CD4-positive, alpha-beta T cell (primary cell): Measurements from ENCODE around the gene MARCHF6. TPM values are rescaled to one million over a fixed set of nuclear protein-coding genes. Genes with fewer than 3 reads are reported as not detected.

ENCODE experiments used
- ATAC-seq: fragments of 200-7000 bp; cut with Tn5 transposase; one replicate; pipeline ENCODE4 v1.10.0; 2022; ENCODE audit warnings: mild to moderate bottlenecking; ENCODE audit not compliant: poor library complexity
- CTCF ChIA-PET: fragments of 350-600 bp; sonication (Branson Sonifier 250); formaldehyde crosslinking; loops from one replicate; lab custom pipeline; 2021; ENCODE audit warnings: antibody characterized with exemption, inconsistent platforms; lab: Charles Lee
- POLR2A ChIA-PET: fragments of 350-600 bp; sonication (Branson Sonifier 250); formaldehyde crosslinking; loops from one replicate; lab custom pipeline; 2021; ENCODE audit warnings: antibody characterized with exemption, inconsistent platforms; lab: Charles Lee
- DNase-seq, 14 experiments: peaks; one replicate each; pipeline ENCODE4 v3.0.0-alpha.2; 2013 to 2020; ENCODE audit warnings: mixed read lengths in 2 of 14
- H3K27ac ChIP-seq, 2 donors: one replicate each; pipeline versions ENCODE4 v1.5.1 to v1.7.0; 2013; ENCODE audit warnings: low read length in 2 of 2, low read depth in 1 of 2, mild to moderate bottlenecking in 1 of 2
- H3K27me3 ChIP-seq, 2 experiments: 1 replicate in 1 of 2; 2 replicates in 1 of 2; pipeline versions ENCODE4 v1.6.1 to v1.7.0; 2013; ENCODE audit warnings: low read length in 2 of 2, control low read depth in 1 of 2, mild to moderate bottlenecking in 1 of 2, moderate library complexity in 1 of 2; ENCODE audit not compliant: insufficient read depth in 2 of 2, control insufficient read depth in 1 of 2
- H3K36me3 ChIP-seq: one replicate; pipeline ENCODE4 v1.6.1; 2013; ENCODE audit warnings: low read length, control low read depth; ENCODE audit not compliant: insufficient read depth
- H3K4me1 ChIP-seq: one replicate; pipeline ENCODE4 v1.6.1; 2013; ENCODE audit warnings: low read length, control low read depth; ENCODE audit not compliant: insufficient read depth
- H3K4me3 ChIP-seq: one replicate; pipeline ENCODE4 v1.5.1; 2013; ENCODE audit warnings: mild to moderate bottlenecking, low read length, moderate library complexity
- H3K9me3 ChIP-seq, 2 experiments: 1 replicate in 1 of 2; 2 replicates in 1 of 2; pipeline versions ENCODE4 v1.6.1 to v1.7.0; 2013; ENCODE audit warnings: low read length in 2 of 2, mild to moderate bottlenecking in 2 of 2, control low read depth in 1 of 2, moderate library complexity in 1 of 2; ENCODE audit not compliant: control insufficient read depth in 1 of 2, insufficient read depth in 1 of 2
- H3K27ac Mint-ChIP-seq: one replicate; pipeline ENCODE4 v1.8.0; 2020; ENCODE audit warnings: mixed read lengths
- H3K27me3 Mint-ChIP-seq: one replicate; pipeline ENCODE4 v1.8.0; 2021; ENCODE audit warnings: mixed read lengths
- H3K36me3 Mint-ChIP-seq: one replicate; pipeline ENCODE4 v1.8.0; 2021; ENCODE audit warnings: low read depth, mixed read lengths
- H3K4me1 Mint-ChIP-seq: one replicate; pipeline ENCODE4 v1.8.0; 2021; ENCODE audit warnings: low read depth, mixed read lengths
- H3K4me3 Mint-ChIP-seq: one replicate; pipeline ENCODE4 v1.8.0; 2020; ENCODE audit warnings: mild to moderate bottlenecking, mixed read lengths
- H3K9me3 Mint-ChIP-seq: one replicate; pipeline ENCODE4 v1.8.0; 2020; ENCODE audit warnings: mixed read lengths
- intact Hi-C, 2 experiments: fragments of 100-400 bp; cut with DNase I in 1 of 2; cut with micrococcal nuclease in 1 of 2; formaldehyde crosslinking; loops; one replicate each; pipeline versions ENCODE4 v1.15.1 to v1.9.0; 2023 to 2025; cut with DNase I, micrococcal nuclease
- total RNA-seq, 174 experiments: library from RNA in 2 of 174; stranded (reverse) in 2 of 174; gene quantifications; one replicate each; pipeline ENCODE4 v1.2.3 and lab custom pipeline; 2021 to 2026
- TF ChIP-seq, protein P1 (sequence below): fragments of 200-600 bp; IDR thresholded peaks from one replicate; pipeline ENCODE4 v1.8.0; 2022; ENCODE audit warnings: antibody characterized with exemption, mild to moderate bottlenecking

The MARCHF6 gene
- total RNA-seq, 2 experiments from 2014 or later = 176 to 182 TPM

DNA sequence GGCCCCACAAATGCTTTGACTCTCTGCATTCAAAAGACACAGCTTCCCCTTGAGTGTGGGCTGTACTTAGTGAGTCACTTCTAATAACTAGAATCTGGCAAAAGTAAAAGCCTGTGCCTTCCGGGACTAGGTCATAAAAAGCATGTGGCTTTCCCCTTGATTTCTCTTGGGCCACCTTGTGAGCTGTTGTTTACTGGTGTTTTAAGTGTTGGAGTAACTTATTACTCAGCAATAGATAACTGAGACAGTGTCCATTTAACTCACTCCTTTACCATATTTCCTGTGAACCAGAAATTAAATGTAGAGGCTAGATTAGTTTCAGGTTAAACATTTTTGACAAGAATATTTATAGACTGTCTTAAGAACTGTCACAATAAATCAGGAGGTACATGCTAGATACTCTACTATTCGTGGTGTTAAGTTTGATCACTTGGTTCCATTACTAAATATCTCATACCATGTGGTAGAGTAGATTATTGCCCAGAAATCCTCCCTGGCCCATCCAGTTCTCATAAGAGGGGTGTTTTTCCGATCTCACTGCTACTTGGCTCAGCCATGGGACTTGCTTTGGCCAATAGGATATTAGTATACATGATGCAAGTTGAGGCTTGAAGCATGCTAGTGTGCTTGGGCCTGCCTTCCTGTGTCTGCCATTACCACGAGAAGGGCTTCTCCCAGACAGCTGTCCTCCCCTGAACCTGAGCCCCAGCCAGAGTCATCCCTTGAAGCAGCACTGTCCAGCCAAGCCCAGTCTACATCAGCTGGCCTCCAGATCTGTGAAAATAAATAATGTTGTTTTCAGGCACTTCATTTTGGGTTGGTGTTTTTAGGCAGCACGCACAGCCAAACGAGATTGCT lies 35.4 kb upstream of the MARCHF6 start:
- Histone ChIP-seq H3K36me3 (no peaks in the 10 kb centered on the region), H3K27me3 (no peaks in the 10 kb centered on the region), H3K4me1 (no peaks in the 10 kb centered on the region), H3K9me3 (no peaks in the 10 kb centered on the region), H3K27ac (no peak overlapping the region), H3K4me3 (no peak overlapping the region)
- ChIA-PET CTCF (no interaction called here), POLR2A (no interaction called here)
- Mint-ChIP-seq H3K4me1 (no peaks in the 10 kb centered on the region), H3K36me3 (no peaks in the 10 kb centered on the region), H3K27ac (no peak overlapping the region), H3K27me3 (no peaks in the 10 kb centered on the region), H3K4me3 (no peak overlapping the region), H3K9me3 (no peaks in the 10 kb centered on the region)
- TF ChIP-seq, protein P1, sequence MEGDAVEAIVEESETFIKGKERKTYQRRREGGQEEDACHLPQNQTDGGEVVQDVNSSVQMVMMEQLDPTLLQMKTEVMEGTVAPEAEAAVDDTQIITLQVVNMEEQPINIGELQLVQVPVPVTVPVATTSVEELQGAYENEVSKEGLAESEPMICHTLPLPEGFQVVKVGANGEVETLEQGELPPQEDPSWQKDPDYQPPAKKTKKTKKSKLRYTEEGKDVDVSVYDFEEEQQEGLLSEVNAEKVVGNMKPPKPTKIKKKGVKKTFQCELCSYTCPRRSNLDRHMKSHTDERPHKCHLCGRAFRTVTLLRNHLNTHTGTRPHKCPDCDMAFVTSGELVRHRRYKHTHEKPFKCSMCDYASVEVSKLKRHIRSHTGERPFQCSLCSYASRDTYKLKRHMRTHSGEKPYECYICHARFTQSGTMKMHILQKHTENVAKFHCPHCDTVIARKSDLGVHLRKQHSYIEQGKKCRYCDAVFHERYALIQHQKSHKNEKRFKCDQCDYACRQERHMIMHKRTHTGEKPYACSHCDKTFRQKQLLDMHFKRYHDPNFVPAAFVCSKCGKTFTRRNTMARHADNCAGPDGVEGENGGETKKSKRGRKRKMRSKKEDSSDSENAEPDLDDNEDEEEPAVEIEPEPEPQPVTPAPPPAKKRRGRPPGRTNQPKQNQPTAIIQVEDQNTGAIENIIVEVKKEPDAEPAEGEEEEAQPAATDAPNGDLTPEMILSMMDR = no peak
- no peak for DNase-seq
- no peak for ATAC-seq
- intact Hi-C loops = no loop called here

DNA sequence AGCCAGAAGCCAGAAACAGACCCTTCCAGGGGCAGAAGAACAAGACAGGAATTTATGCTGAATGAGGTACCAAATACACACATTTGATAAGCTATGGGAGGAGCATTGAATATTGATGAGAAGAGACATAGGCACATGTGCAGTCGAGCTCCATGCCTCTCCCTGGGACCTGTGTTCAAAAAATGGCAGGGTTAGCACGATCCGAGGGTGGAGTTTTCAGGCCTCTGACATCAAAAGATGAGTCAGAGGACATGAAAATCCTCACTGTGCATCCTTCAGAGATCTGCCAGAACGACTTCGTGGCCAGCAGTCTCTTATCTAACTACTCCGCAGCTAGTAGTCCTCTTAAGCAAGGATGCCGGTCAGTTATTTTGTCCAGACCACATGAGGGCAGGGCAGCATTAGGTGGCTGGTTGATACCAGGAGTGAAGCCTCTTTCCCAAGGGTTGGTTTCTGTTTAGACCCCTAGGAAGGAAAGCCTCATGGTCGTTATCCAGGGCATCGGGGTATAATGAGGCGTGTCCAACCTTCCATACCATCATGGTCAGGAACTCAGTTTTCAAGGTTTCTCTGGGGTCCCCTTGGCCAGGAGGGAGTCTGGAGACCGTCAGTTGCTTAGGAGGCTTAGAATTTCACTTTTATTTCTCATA lies 34.2 kb upstream of the MARCHF6 start:
- no peaks in the 10 kb centered on the region for H3K36me3 ChIP-seq
- H3K4me1 ChIP-seq = no peaks in the 10 kb centered on the region
- H3K27me3 ChIP-seq = no peaks in the 10 kb centered on the region
- POLR2A ChIA-PET = no interaction called here
- Mint-ChIP-seq H3K27me3 (no peaks in the 10 kb centered on the region), H3K9me3 (no peaks in the 10 kb centered on the region), H3K36me3 (no peaks in the 10 kb centered on the region), H3K27ac (no peak overlapping the region), H3K4me1 (no peaks in the 10 kb centered on the region), H3K4me3 (no peak overlapping the region)
- no peak overlapping the region for H3K27ac ChIP-seq
- TF ChIP-seq, protein P1 = no peak
- H3K9me3 ChIP-seq = no peaks in the 10 kb centered on the region
- DNase-seq = no peak
- CTCF ChIA-PET = interaction anchor here (0.7 kb wide), 1 partner anchor 38 kb away, joined by 3 read pairs; no protein-coding TSS in a partner anchor
- no peak for ATAC-seq
- intact Hi-C loops = no loop called here
- no peak overlapping the region for H3K4me3 ChIP-seq

DNA sequence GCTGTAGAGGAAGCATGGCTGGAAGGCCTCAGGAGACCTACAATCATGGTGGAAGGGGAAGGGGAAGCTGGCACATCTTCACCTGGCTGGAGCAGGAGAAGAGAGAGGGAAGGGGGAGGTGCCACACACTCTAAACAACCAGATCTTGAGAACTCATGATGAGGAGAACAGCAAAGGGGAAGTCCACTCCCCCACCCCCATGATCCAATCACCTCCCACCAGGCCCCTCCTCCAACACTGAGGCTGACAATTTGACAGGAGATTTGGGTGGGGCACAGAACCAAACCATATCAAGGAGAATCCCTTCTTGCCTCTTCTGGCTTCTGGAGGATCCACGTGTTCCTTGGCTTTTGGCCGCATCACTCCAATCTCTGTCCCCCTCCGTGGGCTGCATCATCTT lies 32.7 kb upstream of the MARCHF6 start:
- no peaks in the 10 kb centered on the region for H3K27me3 ChIP-seq
- H3K27me3 Mint-ChIP-seq = no peaks in the 10 kb centered on the region
- no peak overlapping the region for H3K27ac Mint-ChIP-seq
- no peak for ATAC-seq
- no peak for DNase-seq
- H3K9me3 ChIP-seq = no peaks in the 10 kb centered on the region
- TF ChIP-seq, protein P1 = no peak
- no peak overlapping the region for H3K4me3 Mint-ChIP-seq
- H3K9me3 Mint-ChIP-seq = no peaks in the 10 kb centered on the region
- no peaks in the 10 kb centered on the region for H3K4me1 Mint-ChIP-seq
- intact Hi-C loops = no loop called here
- H3K27ac ChIP-seq = no peak overlapping the region
- no peaks in the 10 kb centered on the region for H3K36me3 ChIP-seq
- H3K36me3 Mint-ChIP-seq = no peaks in the 10 kb centered on the region
- ChIA-PET CTCF (no interaction called here), POLR2A (no interaction called here)
- no peak overlapping the region for H3K4me3 ChIP-seq
- H3K4me1 ChIP-seq = no peaks in the 10 kb centered on the region
